NCI-H526 (cell line): ENCODE results near the gene HPS4.

ENCODE experiments used
- DNase-seq, 2 experiments: peaks; one replicate each; lab custom pipeline; 2025; lab: John Stamatoyannopoulos, UW

The HPS4 gene

DNA sequence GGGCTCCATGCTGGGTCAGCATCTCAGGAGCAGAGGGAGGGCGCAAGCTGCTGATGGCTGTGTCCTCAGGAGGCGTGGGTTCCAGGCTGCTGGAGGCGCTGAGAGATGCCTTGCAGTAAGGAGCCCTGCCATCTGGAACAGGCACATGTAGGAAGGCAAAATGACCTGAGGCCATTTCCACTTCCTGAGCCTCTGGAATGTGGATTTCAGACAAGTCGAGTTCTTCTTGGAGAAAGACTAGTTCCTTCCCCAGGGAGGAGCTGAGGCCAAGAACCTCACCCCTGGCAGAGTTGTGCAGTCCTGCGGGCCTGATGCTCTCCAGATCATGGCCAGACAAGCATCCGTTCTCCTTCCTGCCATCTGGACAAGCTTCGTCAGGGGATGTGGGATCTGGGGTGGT lies 19.3 kb downstream of the HPS4 start:
- DNase-seq = no peak

DNA sequence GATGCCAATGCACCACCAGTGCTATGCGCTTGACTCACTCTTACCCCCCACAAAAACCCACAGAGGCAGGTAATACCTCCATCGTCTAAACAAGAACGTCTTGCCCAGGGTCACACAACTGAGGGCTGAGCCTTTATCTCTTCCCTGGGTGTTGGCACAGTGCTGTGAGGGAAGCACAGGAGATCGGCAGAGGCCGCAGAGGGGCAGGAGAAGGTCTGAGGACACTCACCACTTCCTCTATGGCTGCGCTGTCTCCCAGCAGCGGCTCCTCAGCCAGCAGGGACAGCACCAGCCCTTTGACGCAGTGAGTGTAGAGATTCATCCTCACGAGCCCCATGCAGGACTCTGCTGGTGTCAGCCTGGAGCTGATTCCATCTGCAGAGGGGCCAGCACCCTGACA lies 19.9 kb downstream of the HPS4 start:
- no peak for DNase-seq

DNA sequence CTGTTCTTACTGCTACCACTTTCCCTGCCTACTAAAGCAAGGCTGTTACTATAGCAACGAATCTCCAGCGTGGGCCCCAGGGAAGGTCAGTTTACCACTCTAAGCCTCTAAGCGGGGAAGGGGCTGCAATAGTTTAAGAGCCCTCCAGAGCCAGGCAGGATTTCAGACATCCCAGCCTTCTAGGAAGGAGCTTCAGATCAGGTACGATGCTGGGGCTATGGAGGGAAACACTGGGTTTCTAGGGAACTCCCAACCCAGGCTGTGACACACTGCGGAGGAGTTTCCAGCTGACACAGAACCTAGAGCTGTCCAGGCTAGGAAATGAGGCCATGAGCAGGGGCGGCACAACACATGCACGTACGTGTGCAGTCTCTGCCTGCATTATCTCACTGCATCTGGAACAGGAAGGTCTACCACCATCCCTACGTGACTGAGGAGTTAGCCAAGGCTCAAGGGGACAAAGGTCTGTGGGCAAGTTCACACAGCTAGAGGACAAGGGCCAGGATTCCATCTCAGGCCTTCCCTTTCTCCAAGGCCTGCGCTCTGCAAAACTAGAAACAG lies 20.4 kb downstream of the HPS4 start:
- DNase-seq = peak in 1 of 2 experiments; percentile 10

DNA sequence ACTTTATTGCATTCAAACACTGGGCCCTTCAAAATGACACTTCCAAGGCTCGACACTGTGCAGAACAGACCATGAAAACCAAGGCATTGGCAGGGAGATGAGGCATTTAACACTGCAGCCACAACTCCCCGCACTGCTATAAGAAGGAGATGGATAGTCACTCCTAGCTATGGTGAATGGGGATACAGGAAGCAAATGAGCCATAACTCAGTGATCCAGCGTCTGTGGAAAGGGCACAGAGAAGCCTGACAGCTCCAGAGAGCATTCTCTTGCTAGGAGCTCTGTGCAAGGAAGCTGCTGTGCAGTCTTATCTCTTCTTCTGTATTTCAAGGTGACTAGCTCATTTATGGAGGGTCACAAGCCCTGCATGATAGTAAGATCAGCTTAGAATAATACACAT lies 20.9 kb downstream of the HPS4 start:
- no peak for DNase-seq

DNA sequence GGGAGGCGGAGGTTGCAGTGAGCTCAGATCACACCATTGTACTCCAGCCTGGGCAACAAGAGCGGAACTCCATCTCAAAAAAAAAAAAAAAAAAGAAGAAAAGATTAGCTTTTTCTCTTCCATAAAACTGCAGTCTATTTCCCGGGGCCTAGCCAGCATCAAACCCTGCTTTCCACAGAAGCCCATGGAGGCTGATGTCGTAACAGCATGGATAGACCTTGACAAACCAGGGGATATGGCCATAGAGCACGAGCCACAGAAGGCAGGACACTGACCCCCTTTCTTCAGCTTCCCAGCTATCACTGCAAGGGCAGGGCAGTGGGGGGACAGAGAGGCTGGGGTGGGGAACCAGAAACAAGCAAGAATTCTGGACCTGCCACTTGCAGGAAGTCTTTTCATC lies 21.5 kb downstream of the HPS4 start:
- DNase-seq = no peak

DNA sequence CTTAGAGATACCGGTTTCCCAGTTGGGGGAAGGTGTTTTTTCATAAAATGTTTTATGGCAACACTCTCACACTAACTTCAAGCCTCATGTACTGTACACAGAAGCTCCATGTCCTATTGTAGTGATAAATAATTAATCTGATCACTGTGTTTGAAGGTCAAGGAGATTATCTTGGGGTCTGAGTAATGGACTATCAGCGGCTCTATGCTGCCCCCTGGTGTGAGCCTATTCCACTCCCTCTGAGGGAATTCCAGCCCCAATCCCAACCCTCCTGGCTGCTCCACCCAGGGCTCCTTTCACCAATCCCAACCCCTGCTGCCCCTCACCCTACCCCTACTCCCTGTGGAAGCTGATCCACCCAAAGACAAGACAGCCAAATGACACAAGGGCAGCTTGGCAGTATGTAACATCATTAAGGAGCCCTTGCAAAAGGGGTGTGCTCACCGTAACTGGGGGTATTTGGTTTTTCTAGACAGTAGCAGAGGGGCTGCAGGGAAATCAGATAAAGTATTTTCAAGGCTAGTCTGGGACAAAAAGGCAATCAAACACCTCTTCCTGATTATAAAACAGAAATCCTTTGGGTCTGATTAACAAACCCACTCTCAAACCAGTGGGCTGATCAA lies 22.3 kb downstream of the HPS4 start:
- peak; percentile 10 to 69 for DNase-seq

DNA sequence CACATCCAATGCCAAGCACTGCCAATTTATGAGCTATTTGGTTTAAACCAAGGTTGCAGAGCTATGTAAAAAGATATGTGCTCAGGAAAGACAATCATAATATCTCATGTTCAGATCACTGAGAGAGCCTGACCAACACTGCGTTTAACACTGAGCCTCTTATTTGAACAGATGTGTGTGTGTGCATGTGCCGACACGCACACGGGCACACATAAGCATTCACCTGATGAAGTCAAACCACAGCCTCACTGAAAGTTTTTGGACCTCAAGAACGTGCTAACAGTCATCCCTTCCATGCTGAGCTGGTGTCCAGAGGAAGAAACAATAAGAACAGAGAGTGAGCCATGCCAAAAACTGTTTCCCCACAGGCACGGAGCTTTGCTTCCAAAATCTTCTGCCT lies 23.4 kb downstream of the HPS4 start:
- no peak for DNase-seq

DNA sequence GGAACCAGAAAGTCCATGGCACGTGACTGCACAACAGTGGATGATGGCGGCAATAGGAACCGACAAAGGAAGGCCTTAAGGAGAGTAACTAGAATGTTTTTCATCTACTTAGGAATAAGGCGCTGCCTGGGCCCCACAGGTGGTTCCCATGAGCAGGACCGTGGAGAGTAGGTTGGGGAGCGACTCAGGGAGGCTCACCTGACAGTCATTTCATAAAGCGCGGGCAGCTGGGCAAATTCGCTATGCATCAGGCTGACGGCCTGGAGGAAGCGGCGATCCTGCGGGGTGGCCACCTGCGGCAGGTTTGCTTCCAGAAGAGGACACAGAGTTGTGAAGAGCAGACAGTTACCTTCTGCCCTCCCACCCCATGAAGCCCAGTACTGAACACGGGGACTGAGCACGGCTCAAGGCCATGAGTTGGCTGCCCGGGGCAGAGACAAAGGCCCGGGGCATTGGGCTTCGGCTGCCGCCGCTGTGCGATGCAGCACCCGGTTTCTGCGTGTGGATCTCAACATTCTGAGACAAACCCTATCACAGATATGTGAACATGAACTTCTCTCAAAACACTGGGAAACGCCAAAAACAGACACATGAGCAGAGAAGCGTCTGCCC lies 25.8 kb downstream of the HPS4 start:
- DNase-seq = no peak

DNA sequence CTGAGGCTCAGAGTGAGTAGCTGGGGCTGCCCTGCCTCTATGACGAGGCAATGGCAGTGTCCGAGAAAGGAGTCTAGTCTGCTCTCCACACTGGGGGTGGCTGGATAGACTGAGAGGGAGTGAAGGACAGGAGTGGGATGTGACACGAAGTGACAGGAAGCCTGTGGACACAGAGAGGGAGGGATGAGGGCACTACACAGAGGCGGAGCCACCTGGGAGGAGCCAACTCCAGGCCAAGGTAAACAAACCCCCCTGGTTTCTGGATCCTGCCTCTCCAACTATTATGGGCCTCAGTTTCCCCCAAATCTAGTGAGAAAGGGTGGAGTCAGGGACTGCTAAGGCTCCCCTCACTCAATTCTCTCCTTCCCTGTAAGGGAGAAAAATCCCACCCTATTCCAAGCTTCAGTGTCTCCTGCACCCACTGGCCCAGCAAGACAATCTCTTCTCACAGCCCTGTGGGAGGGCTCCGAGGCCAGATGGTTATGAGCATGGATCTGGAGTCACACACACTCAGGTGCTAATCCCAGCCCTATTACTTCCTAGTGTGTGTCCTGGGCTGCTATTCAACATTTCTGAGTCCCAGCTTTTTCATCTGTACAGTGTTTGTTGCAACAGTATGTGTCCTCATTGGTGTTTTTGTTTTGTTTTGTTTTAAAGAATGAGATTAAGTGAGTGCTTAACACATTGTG lies 29.6 kb downstream of the HPS4 start:
- no peak for DNase-seq

DNA sequence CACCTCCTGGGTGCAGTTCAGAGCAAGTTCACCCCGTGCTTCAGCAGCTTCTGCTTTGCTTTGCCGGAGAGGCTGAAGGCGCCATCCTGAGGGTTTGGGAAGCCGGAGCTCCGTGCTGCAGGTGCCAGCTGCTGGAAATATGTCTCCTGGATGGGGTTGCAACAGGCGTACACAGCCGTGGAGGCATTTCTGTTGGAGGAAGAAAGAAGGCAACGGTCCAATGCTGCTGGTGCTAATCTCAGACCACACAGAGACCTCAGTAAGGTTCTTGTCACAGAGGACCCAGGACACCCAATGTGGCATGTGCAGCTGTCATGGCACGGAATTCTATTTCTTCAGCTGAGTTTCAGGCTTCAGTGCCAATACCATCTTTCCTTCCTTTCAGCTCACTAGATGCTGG lies 30.4 kb downstream of the HPS4 start:
- DNase-seq = no peak

DNA sequence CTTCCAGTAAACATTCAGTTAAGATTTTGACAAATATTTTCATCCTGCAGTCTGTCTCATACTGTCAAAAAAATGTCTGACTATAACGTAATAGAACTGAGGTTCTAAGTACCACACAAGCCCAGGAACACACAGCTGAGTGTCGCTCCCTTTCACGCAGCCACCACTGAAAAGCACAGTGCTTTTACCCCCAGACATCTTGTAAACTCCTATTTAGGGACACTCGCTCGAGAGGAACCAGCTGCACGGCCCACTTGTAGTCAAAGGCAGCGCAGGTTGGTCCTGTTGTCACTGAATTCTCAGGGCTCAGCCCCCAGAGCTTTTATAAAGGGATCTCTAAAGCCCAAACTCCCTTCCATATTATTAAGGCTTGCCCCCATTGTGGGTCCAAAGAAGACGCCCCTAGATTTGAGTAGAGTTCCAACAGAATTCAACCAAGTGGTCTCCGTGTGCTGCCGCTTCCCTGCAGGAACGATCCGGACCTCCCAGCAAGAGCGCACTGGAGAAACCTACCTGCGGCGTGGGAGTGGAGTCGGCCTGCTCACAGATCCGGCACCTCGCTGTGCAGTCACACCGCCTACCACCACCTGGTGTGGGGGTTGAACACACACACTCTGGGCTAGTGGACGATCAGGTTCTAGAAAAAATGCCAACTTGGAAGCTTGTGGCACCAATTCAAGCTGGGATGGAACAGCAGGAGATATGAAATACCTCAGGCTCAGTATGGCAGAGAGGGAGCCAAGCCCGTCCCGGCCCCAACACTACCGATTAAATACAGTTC lies 31.2 kb downstream of the HPS4 start:
- no peak for DNase-seq

DNA sequence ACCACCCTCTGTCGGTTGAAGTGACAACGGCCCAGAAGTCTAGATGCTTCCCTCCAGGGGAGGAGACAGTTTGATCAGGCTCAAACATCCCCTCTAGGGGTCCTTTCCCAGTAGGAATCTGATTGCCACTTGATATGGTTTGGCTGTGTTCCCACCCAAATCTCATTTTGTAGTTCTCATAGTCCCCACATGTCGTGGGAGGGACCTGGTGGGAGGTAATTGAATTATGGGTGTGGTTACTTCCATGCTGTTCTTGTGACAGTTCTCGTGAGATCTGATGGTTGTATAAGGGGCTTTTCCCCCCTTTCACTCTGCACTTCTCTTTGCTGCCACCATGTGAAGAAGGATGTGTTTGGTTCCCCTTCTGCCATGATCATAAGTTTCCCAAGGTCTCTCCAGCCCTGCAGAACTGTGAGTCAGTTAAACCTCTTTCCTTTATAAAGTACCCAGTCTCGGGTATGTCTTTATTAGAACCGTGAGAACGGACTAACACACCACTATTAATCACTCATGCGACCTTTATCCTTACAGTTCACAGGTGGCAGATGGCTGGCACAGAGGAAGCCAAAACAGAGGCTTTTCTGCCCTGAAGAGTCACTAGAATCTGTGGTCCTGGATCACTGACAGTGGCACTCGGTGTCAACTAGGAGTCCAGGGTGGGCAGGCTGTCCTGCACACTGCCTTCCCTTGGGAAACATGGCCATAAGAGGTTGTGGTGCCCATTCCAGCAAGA lies 33.0 kb downstream of the HPS4 start:
- DNase-seq = no peak

DNA sequence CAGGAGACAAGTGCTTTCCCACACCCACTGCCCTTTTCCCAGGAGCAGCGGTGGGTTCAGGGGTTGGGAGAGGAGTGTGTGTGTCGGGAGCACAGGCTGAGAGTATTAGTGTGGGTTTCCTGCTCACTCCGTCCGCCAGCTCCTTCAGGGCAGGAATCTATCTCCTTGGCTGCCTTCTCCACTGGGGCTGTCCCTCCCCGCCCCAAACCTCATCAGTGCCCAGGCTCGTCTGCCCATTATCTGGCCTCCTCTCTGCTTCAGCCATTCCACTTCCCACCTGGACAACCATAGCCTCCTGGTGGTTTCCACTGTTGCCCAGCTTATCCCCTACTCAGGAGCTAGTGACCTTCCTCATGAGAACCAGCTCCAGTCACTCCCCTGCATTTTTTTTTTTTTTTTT lies 34.6 kb downstream of the HPS4 start:
- DNase-seq = no peak

DNA sequence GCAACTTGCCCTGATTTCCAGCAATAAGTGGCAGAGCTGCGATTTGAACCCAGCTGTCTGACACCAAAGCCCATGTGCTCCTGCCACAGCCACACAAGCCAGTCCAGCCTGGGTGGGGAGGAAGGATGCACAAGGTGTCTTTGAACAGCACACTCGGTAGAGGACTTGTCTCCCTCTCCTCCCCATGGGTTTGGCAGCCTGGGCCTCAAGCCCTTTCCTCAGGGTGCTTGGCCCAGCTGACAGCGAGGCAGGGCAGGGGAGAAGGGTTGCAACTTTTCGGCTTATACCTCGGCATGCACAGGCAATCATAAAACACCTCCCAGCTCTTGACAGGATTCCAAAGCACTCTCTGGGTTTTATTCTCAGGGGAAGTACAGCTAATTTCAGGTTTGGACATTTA lies 35.2 kb downstream of the HPS4 start:
- DNase-seq = no peak

DNA sequence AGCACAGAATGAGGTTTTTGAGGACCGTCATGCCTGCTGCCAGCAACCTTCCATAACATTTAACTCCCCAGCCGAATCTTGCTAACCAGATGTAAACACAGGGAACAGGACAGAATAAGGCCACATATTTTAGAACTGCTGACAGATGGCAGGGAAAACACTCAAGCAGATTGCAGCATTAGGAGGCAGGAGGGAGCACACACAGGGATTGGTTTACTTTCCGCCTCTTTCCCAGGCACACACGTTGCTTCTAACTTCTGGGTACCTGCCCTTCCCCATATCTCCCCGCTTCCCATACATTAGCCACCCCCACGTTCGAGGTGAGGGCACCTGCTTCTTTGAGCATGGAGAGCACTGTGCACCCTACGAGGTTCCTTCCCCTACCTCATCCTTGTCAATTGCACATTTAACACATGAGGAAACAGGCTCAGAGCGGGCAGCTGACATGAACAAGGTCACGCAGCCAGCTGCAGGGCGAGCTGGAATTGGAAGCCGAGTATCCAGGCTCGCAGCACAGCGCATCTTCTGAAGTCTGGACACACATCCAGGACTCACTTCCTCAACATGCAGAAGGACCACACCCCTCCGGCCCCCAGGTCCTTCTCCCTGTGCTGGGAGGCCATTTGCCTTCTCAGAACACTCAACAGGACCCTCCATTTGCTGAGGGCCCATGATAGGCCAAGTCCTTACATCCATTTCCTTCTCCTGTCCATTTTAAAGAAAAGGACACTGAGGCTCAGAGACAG lies 35.8 kb downstream of the HPS4 start:
- no peak for DNase-seq

DNA sequence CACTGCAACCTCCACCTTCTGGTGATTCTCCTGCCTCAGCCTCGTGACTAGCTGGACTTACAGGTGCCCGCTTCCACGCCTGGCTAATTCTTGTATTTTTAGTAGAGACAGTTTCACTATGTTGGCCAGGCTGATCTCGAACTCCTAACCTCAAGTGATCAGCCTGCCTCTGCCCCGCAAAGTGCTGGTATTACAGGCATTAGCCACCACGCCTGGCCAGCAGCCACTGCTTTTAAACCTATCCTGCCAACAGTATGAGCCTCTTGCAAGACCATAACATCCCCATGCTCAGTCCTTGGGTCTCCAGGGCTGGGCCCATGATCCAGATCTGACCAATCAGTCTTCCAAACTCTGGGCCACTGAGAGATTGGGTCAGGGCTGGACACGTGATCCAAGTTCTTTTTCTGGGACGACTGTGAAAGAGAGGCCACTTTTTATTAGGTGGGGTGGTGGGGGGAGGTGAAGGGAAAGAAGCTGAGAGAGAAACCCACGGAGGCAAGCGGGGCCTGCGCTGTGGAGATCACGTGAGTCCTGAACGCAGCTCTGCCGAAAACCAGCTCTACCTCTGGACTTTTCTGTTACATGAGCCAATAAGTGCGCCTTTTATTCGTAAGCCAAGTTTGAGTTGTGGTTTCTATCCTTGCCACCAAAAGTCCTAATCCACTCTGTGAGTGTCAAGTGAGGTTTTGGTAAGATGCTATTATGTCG lies 36.6 kb downstream of the HPS4 start:
- DNase-seq = no peak

DNA sequence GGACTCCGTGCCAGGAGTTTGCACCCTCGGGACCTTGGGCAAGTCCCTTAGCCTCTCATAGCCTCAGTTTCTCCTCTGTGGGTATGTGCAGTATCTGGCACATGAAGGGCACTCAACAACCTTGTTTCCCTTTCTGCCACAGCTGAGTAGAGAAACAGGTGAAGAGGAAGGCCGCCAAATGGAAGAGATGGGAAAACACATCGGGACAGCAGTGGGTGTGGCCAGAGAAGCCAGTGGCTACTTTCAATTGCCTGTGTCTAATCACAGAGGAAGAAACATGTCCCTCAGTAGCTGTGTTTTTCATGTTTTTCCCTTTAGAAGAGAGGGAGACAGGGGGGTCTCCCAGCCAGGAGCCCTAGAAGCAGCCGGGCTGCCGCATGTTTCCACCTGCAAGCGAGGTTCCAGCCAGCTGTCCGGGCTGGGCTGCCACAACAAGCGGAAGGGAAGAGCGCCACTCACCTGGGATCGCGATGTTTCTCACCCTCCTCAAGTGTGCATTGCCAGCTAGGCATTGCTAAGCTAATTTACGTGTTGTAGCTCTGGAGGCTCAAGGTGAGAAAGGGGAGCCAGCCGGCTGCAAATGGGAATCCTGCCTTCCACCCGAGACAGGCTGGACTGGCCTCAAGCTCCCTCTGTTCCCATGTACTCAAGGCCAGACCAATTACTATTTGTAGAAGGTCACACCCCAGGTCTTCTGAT lies 37.9 kb downstream of the HPS4 start:
- DNase-seq = no peak

DNA sequence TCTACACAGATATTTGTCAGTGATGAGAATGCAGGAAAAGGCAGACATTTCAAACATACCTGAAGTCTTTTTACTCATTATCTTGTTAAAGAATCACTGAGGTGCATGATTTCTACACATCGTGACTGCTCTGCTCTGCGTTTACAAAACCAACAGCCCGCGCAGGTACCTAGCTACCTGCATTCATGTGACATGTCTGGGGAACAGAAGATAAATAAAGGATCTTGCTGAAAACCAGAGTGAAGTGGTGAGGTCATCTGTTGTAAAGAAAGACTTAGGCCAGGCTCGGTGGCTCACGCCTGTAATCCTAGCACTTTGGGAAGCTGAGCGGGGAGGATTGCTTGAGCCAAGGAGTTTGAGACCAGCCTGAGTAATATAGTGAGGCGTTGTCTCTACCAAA lies 38.8 kb downstream of the HPS4 start:
- no peak for DNase-seq

DNA sequence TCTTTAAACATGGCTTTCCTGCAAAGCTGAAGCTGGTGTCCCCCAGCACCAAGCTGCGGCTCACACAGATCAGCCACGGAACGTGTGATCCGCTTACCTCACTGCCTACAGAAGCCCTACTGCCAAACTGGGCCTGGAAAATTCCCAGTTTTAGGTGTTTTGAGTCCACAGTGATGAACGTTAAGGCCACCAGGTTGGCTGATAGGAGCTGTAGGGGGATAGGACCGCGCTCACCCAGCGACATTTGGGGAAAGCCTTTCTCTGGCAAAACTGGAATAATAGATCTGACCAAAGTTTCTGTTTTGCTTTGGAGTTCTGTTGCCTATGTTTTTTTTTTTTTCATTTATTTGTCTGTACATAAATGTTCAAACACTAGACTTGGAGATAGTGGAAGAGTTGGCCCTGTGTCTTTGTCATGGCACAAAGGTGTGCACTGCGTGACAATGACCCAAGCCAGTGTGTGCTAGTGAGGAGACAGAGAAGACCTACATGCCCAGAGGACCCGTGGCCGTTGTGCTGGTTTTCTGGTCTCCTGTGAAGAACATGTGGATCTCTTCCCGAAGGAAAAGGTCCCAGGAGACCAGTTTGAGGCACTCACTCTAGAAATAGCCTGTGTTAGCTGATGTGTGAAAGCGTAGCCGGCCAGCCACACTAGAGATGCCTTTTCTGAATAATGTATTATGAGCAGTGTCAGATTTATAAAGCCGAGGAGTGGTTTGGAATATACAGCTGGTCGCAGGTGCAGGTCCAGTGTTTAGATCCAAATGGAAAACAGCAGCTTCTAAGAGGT lies 39.5 kb downstream of the HPS4 start:
- peak; percentile 42 to 62 for DNase-seq
